ENCODE results near the gene FREM2.

FREM2 gene

DNA sequence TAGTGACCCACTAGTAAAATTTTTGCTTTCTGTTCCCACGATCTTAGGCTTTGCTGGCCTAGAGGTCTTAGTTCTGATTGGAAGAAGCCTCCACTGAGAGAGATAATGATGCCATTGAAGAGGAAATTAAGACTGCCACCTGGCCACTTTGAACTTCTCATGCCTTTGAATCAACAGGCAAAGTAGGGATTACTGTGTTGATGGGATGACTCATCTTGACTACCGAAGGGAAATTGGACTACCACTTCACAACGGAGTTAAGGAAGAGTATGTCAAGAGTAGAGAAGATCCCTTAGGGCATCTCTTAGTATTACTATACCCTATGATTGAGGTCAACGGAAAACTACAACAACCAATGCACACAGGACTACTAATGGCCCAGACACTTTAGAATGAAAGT, 12.7 kb upstream of the FREM2 start:
- no peaks in the 10 kb centered on the region for H3K9me3 ChIP-seq (ENCODE audit: control insufficient read depth, low read length)
- H3K27me3 ChIP-seq (ENCODE audit: control insufficient read depth in 1 of 2, insufficient read depth in 1 of 2, low read length in 2 of 2), result peaks cover 5 to 15% of the 10 kb centered on the region in 2 experiments
- no peak overlapping the region for H3K9ac ChIP-seq (ENCODE audit: low read length)
- 64% methylated on average over 2 of the region's 4 CpGs for WGBS
- no peak overlapping the region for H3K4ac ChIP-seq (ENCODE audit: low read depth in 1 of 2, low read length in 2 of 2)
- no peak overlapping the region for H2BK15ac ChIP-seq (ENCODE audit: low read depth, poor library complexity, severe bottlenecking)
- no peaks in the 10 kb centered on the region for H3K79me1 ChIP-seq (replicated peaks; ENCODE audit: low read length, poor library complexity, severe bottlenecking)
- H2BK120ac ChIP-seq (ENCODE audit: low read depth, low read length), result no peak overlapping the region
- no peak overlapping the region for H2AK5ac ChIP-seq (ENCODE audit: low read length, severe bottlenecking)
- H2BK5ac ChIP-seq (ENCODE audit: low read depth, low read length, poor library complexity, severe bottlenecking), result no peak overlapping the region
- no peak overlapping the region for H3K23ac ChIP-seq (ENCODE audit: low read length in 2 of 2)
- no peaks in the 10 kb centered on the region for H3K4me1 ChIP-seq (ENCODE audit: control insufficient read depth, insufficient read depth, low read depth, low read length)
- no peak overlapping the region for H3K14ac ChIP-seq (ENCODE audit: low read length in 2 of 2)
- no peak overlapping the region for H2AFZ ChIP-seq (ENCODE audit: low read depth, low read length)
- H4K91ac ChIP-seq (ENCODE audit: low read length), result no peak overlapping the region
- no peak overlapping the region for H3K18ac ChIP-seq (ENCODE audit: low read depth in 1 of 2, low read length in 2 of 2)
- H4K8ac ChIP-seq (ENCODE audit: low read length), result no peak overlapping the region
- no peak for DNase-seq
- H3K36me3 ChIP-seq (ENCODE audit: control insufficient read depth in 1 of 2, insufficient read depth in 2 of 2, low read depth in 1 of 2, low read length in 2 of 2), result no peaks in the 10 kb centered on the region
- H3K27ac ChIP-seq (ENCODE audit: low read length, poor library complexity, severe bottlenecking), result no peak overlapping the region
- no peak overlapping the region for H2BK12ac ChIP-seq (ENCODE audit: low read length in 2 of 2)
- no peak overlapping the region for H3K4me2 ChIP-seq (ENCODE audit: low read length, poor library complexity, severe bottlenecking)
- H3K4me3 ChIP-seq (ENCODE audit: insufficient read depth in 1 of 2, low read depth in 1 of 2, low read length in 2 of 2), result no peak overlapping the region

DNA sequence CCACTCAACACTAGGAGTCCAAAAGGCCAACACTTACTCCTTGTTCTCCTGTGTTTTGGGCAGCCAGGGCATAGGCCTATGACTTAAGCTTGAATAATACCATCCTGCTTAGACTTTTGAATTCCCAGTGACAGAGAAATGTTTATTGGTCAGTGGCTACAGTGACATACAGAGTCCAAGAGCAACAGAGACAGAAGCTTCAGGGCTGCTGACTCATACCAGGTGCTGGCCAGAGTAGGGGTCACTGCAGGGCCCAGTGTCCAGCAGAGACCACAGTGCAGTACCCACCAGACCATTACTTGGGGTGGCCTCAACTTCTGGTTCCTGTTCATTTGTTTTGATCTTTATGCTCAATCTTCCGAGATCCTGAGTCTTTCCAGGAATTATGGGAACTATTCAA, 6.0 kb upstream of the FREM2 start:
- no peak overlapping the region for H2BK12ac ChIP-seq (ENCODE audit: low read length in 2 of 2)
- H3K36me3 ChIP-seq (ENCODE audit: control insufficient read depth in 1 of 2, insufficient read depth in 2 of 2, low read depth in 1 of 2, low read length in 2 of 2), result no peaks in the 10 kb centered on the region
- no peak overlapping the region for H4K8ac ChIP-seq (ENCODE audit: low read length)
- no peak overlapping the region for H3K9ac ChIP-seq (ENCODE audit: low read length)
- no peak overlapping the region for H3K14ac ChIP-seq (ENCODE audit: low read length in 2 of 2)
- H3K9me3 ChIP-seq (ENCODE audit: control insufficient read depth, low read length), result no peaks in the 10 kb centered on the region
- no peak overlapping the region for H3K18ac ChIP-seq (ENCODE audit: low read depth in 1 of 2, low read length in 2 of 2)
- no peak overlapping the region for H4K91ac ChIP-seq (ENCODE audit: low read length)
- H2BK5ac ChIP-seq (ENCODE audit: low read depth, low read length, poor library complexity, severe bottlenecking), result no peak overlapping the region
- H3K79me1 ChIP-seq (replicated peaks; ENCODE audit: low read length, poor library complexity, severe bottlenecking), result no peaks in the 10 kb centered on the region
- no CpG with 5 or more reads among the region's 1 CpG for WGBS
- H2AK5ac ChIP-seq (ENCODE audit: low read length, severe bottlenecking), result no peak overlapping the region
- H3K4ac ChIP-seq (ENCODE audit: low read depth in 1 of 2, low read length in 2 of 2), result no peak overlapping the region
- H2BK120ac ChIP-seq (ENCODE audit: low read depth, low read length), result no peak overlapping the region
- H2BK15ac ChIP-seq (ENCODE audit: low read depth, poor library complexity, severe bottlenecking), result no peak overlapping the region
- DNase-seq, result peak; percentile 11
- no peak overlapping the region for H2AFZ ChIP-seq (ENCODE audit: low read depth, low read length)
- no peak overlapping the region for H3K4me2 ChIP-seq (ENCODE audit: low read length, poor library complexity, severe bottlenecking)
- H3K23ac ChIP-seq (ENCODE audit: low read length in 2 of 2), result no peak overlapping the region
- H3K27me3 ChIP-seq (ENCODE audit: control insufficient read depth in 1 of 2, insufficient read depth in 1 of 2, low read length in 2 of 2), result peaks cover 9 to 19% of the 10 kb centered on the region in 2 experiments
- no peak overlapping the region for H3K4me3 ChIP-seq (ENCODE audit: insufficient read depth in 1 of 2, low read depth in 1 of 2, low read length in 2 of 2)
- peaks cover 1% of the 10 kb centered on the region for H3K4me1 ChIP-seq (ENCODE audit: control insufficient read depth, insufficient read depth, low read depth, low read length)
- no peak overlapping the region for H3K27ac ChIP-seq (ENCODE audit: low read length, poor library complexity, severe bottlenecking)

DNA sequence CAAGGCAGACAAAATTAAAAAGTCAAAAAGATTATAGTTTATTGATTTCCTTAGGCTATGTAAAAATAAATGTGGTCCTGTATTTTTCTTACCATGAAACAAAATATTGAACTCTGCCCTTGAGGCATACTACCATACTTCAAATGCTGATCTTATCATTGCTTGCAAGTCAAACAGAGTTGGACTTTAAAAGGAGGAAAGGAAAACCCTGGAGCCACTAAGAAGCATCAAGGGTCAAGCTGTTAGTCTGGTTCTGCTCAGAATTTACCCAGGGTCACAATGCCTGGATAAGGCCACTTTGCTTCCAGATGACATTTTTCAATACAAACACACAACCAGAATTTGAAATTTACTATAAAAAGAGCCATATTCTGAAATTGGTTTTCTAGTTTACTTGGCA, 2.2 kb upstream of the FREM2 start:
- Histone ChIP-seq H3K4me1 (ENCODE audit: control insufficient read depth, insufficient read depth, low read depth, low read length) (peaks cover 19% of the 10 kb centered on the region), H2AFZ (ENCODE audit: low read depth, low read length) (no peak overlapping the region), H3K4me3 (ENCODE audit: insufficient read depth in 1 of 2, low read depth in 1 of 2, low read length in 2 of 2) (no peak overlapping the region), H3K18ac (ENCODE audit: low read depth in 1 of 2, low read length in 2 of 2) (no peak overlapping the region), H3K4ac (ENCODE audit: low read depth in 1 of 2, low read length in 2 of 2) (no peak overlapping the region), H3K27me3 (ENCODE audit: control insufficient read depth in 1 of 2, insufficient read depth in 1 of 2, low read length in 2 of 2) (peaks cover 37 to 50% of the 10 kb centered on the region in 2 experiments), H3K36me3 (ENCODE audit: control insufficient read depth in 1 of 2, insufficient read depth in 2 of 2, low read depth in 1 of 2, low read length in 2 of 2) (no peaks in the 10 kb centered on the region), H2BK12ac (ENCODE audit: low read length in 2 of 2) (no peak overlapping the region), H2AK5ac (ENCODE audit: low read length, severe bottlenecking) (no peak overlapping the region), H3K14ac (ENCODE audit: low read length in 2 of 2) (no peak overlapping the region), H3K79me1 (replicated peaks; ENCODE audit: low read length, poor library complexity, severe bottlenecking) (no peaks in the 10 kb centered on the region), H2BK15ac (ENCODE audit: low read depth, poor library complexity, severe bottlenecking) (no peak overlapping the region), H4K8ac (ENCODE audit: low read length) (no peak overlapping the region), H4K91ac (ENCODE audit: low read length) (no peak overlapping the region), H2BK5ac (ENCODE audit: low read depth, low read length, poor library complexity, severe bottlenecking) (no peak overlapping the region), H3K9ac (ENCODE audit: low read length) (no peak overlapping the region), H3K23ac (ENCODE audit: low read length in 2 of 2) (no peak overlapping the region), H3K4me2 (ENCODE audit: low read length, poor library complexity, severe bottlenecking) (no peak overlapping the region), H3K27ac (ENCODE audit: low read length, poor library complexity, severe bottlenecking) (no peak overlapping the region), H2BK120ac (ENCODE audit: low read depth, low read length) (no peak overlapping the region), H3K9me3 (ENCODE audit: control insufficient read depth, low read length) (no peaks in the 10 kb centered on the region)
- no peak for DNase-seq

DNA sequence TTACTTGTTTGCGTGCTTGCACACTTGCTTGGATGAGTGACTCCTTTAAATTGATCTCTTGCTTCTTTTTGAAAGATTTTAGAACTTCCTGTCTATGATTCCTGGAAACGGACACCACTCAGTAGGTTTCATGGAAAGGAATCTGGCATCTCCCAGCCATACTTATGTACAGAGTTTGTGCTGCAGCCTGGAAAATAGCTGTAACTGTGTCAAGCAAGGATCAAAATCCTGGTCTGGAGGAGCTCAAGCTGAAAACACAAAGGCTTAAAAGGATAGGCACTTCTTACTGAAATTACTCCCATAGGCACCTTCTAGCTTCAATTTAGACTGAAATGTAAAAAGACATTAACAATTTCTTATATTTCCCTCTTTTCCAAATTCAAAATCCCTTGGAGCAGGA, 1.4 kb upstream of the FREM2 start:
- Histone ChIP-seq H3K14ac (ENCODE audit: low read length in 2 of 2) (no peak overlapping the region), H3K27me3 (ENCODE audit: control insufficient read depth in 1 of 2, insufficient read depth in 1 of 2, low read length in 2 of 2) (peaks cover 41 to 57% of the 10 kb centered on the region in 2 experiments), H3K4me3 (ENCODE audit: insufficient read depth in 1 of 2, low read depth in 1 of 2, low read length in 2 of 2) (no peak overlapping the region), H2BK120ac (ENCODE audit: low read depth, low read length) (no peak overlapping the region), H2BK5ac (ENCODE audit: low read depth, low read length, poor library complexity, severe bottlenecking) (no peak overlapping the region), H3K79me1 (replicated peaks; ENCODE audit: low read length, poor library complexity, severe bottlenecking) (no peaks in the 10 kb centered on the region), H3K9ac (ENCODE audit: low read length) (no peak overlapping the region), H4K91ac (ENCODE audit: low read length) (no peak overlapping the region), H2AFZ (ENCODE audit: low read depth, low read length) (no peak overlapping the region), H4K8ac (ENCODE audit: low read length) (no peak overlapping the region), H3K9me3 (ENCODE audit: control insufficient read depth, low read length) (no peaks in the 10 kb centered on the region), H2AK5ac (ENCODE audit: low read length, severe bottlenecking) (no peak overlapping the region), H3K4me2 (ENCODE audit: low read length, poor library complexity, severe bottlenecking) (no peak overlapping the region), H2BK12ac (ENCODE audit: low read length in 2 of 2) (no peak overlapping the region), H3K18ac (ENCODE audit: low read depth in 1 of 2, low read length in 2 of 2) (no peak overlapping the region), H2BK15ac (ENCODE audit: low read depth, poor library complexity, severe bottlenecking) (no peak overlapping the region), H3K27ac (ENCODE audit: low read length, poor library complexity, severe bottlenecking) (no peak overlapping the region), H3K4ac (ENCODE audit: low read depth in 1 of 2, low read length in 2 of 2) (no peak overlapping the region), H3K23ac (ENCODE audit: low read length in 2 of 2) (no peak overlapping the region), H3K4me1 (ENCODE audit: control insufficient read depth, insufficient read depth, low read depth, low read length) (peaks cover 19% of the 10 kb centered on the region), H3K36me3 (ENCODE audit: control insufficient read depth in 1 of 2, insufficient read depth in 2 of 2, low read depth in 1 of 2, low read length in 2 of 2) (no peaks in the 10 kb centered on the region)
- no peak for DNase-seq
- no CpG with 5 or more reads among the region's 2 CpGs for WGBS
